ENCODE results near the gene ZNF688.

DNA sequence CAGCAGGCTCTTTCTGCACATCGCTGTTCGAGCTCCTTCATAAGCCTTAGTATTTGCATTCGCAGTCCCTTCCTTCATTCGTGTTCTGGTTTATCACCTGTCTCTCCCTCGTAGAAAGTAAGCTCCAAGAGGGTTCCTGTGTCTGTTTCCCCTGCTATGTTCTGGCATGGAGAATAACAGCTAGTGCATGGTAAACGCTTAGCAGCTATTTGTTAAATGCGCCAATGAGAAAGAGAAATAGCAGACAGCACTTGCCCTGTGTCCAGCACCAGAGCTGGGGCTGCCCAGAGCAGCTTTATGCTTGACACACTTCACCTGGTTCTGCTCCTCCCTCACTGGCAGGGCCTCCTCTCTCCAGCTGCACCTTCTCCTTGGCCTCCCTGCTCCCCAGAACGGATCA lies 5.5 kb downstream of the ZNF688 start:
- TF ChIP-seq POLR2A (IDR thresholded peaks at IDR 0.05) (no peak), EP300 (IDR thresholded peaks at IDR 0.05) (no peak)
